Bone marrow (tissue), 2 donors: ENCODE measurements around the gene CT45A9.
"Not testable (repeated sequence)": the region's sequence is repeated elsewhere in the genome, so short reads cannot be mapped to it uniquely, and the experiment has no call there.

Source experiments
- DNase-seq, 2 donors: peaks; one replicate each; lab custom pipeline; 2025; lab: John Stamatoyannopoulos, UW

CT45A9 gene, protein sequence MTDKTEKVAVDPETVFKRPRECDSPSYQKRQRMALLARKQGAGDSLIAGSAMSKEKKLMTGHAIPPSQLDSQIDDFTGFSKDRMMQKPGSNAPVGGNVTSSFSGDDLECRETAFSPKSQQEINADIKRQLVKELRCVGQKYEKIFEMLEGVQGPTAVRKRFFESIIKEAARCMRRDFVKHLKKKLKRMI

DNA sequence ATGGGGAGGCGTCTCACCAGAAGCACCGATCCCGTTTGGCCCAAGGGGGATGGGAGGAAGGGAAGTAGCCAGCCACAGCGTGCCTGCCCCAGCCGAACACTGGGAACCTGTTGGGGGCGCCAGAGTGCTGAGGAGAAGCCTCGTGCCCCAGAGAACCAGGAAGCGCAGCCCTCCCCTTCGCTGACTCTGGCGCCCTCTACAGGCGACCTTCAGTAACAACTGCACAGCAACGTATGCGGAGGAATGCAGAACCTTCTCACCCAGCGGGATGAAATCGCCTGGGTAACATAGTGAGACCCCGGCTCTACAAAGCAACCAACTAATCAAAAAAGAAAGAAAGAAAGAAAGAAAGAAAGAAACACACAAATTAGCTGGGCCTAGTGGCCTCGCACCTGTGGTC, at the start of gene CT45A9:
Gene CT45A9, minus strand, starts transcription at position 101 of the 400 bp plus-strand sequence. CDS start 3,751 bp downstream, outside the sequence.
- not testable (repeated sequence) for DNase-seq

DNA sequence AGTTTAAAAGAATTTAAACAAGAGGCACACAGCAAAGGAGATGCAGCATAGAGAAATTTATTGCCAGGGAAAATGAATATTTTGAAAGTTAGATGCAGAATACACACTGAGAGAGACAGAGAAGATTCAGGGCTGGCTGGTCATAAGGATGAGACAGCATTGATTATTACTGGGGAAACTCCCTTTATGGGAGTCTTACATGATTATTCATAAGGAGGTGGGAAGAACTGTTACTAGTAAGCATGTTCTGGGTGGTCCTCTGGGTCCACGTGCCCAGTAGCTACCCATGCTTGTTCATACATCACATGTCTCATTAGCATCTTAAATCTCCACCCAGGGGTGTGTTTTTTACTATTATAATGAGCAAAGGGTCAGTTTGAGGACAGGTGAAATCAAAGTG, 48.9 kb upstream of the CT45A9 start:
- not testable (repeated sequence) for DNase-seq

DNA sequence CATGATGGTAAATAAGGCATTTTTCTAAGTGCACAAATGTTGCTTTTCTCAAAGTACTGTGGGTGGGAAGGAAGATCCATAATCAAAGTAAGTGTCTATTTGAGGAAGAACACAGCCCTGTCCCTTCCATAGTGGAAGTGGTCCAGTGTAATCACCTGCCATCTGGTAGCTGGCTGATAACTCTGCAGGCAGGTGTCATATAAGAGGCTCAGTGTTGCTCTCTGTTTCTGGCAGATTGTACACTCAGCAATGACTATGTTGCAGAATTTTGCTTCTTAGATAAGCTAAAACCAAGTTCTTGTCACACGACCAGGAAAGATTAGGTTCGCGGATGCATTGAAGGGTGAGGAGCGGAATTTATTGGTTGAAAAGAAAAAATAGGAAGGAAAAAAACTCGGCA, 42.8 kb upstream of the CT45A9 start:
- no peak for DNase-seq

DNA sequence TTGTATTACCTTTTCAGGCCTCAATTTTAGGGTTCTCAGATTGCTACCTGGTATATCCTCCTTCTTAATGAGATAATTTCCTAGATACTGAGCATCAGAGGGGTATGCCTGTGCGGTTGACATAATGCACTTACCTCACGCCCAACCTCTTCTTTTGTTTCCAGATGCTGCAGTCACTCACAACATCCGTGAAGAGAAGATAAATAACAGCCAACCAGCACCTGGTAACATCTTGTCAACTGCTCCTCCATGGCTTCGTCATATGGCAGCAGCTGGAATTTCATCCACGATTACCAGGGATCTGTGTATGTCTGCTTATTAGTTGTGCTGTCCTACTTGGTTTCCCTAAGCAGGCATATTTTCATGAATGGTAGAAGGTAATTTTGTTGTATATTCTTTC, 38.6 kb upstream of the CT45A9 start:
- no peak for DNase-seq

DNA sequence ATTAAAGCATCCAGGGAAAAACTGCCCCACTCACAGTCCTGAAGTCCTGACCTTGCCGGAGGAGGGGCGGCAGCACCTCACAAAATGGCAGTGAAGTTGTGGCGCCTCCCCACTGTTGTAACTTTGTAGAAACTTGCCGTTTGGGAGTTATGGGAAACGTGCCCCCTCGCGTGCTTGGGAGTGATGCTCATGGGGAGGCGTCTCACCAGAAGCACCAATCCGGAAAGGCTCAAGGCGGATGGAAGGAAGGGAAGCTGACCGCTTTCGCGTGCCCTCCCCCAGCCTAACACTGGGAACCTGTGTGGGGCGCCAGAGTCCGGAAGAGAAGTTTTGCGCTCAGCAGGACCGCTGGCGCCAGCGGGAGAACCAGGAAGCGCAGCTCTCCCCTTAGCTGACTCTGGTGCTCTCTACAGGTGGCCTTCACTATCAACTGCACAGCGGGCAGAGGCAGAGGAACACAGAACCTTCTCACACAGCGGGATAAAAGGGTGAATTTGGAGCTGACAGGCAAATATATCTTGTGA, 21.7 kb upstream of the CT45A9 start, which contains the start of the genes CT45A10 and SAGE1:
Gene CT45A10, minus strand, starts transcription at position 151 of the 524 bp plus-strand sequence. CDS start 8,100 bp downstream, outside the sequence.
Gene SAGE1, plus strand, starts transcription at position 423 of the 524 bp plus-strand sequence. CDS start 2,527 bp downstream, outside the sequence.
- no peak for DNase-seq

DNA sequence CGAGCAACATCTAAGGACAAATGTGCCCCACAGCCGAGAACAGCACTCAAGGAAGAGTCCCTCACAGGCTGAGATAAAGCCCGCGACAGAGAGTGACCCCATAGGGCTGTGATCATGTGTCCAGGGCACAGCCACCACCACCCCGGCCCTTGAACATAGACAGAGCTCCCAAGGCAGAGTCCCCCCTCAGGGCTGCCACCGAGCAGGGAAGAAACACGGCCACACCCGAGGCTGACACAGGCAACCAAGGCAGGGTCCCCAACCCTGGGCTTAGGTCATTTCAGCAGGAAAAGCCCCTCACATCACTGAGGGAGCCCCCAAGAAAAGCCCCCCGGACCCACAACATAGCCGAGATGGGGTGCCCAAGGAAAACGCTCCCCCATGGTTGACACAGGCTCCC, 21.2 kb upstream of the CT45A9 start:
- DNase-seq: no peak

DNA sequence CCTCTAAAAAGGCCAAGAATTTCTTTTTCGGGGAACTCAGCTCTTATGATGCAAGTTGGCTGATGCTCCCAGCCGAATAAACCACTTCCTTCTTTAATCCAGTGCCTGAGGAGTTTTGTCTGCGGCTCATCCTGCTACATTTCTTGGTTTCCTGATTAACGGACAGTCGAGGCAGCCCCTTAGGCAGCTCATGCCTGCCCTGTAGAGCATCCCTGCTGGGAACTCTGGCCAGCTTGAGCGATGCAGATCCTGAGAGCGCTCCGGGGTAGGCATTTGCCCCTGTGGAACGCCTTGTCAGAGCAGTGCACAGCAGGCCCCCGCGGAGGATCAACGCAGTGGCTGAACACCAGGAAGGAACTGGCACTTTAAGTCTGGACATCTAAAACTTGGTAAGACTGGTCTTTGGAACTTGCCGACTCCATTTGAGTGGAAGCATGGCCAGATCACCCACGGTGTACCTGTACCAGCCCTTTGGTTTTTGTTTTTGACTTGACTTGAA, 18.5 kb upstream of the CT45A9 start:
- DNase-seq: no peak

DNA sequence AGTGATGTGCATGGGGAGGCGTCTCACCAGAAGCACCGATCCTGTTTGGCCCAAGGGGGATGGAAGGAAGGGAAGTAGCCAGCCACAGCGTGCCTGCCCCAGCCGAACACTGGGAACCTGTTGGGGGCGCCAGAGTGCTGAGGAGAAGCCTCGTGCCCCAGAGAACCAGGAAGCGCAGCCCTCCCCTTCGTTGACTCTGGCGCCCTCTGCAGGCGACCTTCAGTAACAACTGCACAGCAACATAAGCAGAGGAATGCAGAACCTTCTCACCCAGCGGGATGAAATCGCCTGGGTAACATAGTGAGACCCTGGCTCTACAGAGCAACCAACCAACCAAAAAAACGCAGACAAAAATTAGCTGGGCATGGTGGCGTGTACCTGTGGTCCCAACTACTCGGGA, 17.4 kb upstream of the CT45A9 start:
- not testable (repeated sequence) for DNase-seq

DNA sequence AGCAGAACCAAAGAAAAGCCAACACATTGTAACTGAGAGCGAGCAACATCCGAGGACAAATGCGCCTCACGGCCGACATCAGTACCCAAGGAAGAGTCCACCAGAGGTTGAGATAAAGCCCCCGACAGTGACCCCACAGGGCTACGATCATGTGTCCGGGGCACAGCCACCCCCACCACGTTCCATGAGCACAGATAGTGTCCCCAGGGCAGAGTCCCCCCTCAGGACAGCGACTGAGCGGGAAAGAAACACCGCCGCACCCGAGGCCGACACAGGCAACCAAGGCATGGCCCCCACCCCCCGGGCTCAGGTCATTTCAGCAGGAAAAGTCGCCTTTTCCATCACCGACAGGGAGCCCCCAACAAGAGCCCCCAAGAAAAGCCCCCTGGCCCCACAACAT, 16.6 kb upstream of the CT45A9 start:
- DNase-seq: not testable (repeated sequence)

DNA sequence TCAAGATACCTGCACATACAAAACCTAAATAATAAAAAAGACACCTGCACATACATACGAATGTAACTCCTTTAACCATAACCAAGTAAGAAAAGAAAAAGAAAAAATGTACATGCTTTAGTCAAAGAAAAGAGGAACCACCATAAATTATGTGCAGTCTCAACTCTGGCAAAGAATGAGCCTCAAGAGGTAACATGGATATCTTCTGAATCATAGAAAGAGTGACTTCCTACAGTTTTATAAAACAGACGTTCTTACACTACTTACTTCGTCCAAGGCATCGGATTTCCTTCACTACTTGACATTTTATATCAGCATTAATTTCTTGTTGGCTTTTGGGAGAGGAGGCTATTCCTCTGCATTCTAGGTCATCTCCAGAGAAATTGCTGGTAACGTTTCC, 11.1 kb upstream of the CT45A9 start:
- DNase-seq: not testable (repeated sequence)

DNA sequence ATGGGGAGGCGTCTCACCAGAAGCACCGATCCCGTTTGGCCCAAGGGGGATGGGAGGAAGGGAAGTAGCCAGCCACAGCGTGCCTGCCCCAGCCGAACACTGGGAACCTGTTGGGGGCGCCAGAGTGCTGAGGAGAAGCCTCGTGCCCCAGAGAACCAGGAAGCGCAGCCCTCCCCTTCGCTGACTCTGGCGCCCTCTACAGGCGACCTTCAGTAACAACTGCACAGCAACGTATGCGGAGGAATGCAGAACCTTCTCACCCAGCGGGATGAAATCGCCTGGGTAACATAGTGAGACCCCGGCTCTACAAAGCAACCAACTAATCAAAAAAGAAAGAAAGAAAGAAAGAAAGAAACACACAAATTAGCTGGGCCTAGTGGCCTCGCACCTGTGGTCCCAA, 17.2 kb downstream of the CT45A9 start, which contains the start of gene CT45A8:
Gene CT45A8, minus strand, starts transcription at position 101 of the 400 bp plus-strand sequence. CDS start 3,755 bp downstream, outside the sequence.
- DNase-seq: not testable (repeated sequence)

DNA sequence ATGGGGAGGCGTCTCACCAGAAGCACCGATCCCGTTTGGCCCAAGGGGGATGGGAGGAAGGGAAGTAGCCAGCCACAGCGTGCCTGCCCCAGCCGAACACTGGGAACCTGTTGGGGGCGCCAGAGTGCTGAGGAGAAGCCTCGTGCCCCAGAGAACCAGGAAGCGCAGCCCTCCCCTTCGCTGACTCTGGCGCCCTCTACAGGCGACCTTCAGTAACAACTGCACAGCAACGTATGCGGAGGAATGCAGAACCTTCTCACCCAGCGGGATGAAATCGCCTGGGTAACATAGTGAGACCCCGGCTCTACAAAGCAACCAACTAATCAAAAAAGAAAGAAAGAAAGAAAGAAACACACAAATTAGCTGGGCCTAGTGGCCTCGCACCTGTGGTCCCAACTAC, 34.4 kb downstream of the CT45A9 start, which contains the start of gene CT45A7:
Gene CT45A7, minus strand, starts transcription at position 101 of the 400 bp plus-strand sequence. CDS start 3,747 bp downstream, outside the sequence.
- not testable (repeated sequence) for DNase-seq

DNA sequence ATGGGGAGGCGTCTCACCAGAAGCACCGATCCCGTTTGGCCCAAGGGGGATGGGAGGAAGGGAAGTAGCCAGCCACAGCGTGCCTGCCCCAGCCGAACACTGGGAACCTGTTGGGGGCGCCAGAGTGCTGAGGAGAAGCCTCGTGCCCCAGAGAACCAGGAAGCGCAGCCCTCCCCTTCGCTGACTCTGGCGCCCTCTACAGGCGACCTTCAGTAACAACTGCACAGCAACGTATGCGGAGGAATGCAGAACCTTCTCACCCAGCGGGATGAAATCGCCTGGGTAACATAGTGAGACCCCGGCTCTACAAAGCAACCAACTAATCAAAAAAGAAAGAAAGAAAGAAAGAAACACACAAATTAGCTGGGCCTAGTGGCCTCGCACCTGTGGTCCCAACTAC, 51.7 kb downstream of the CT45A9 start, which contains the start of gene CT45A2:
Gene CT45A2, minus strand, starts transcription at position 101 of the 400 bp plus-strand sequence. CDS start 3,747 bp downstream, outside the sequence.
- not testable (repeated sequence) for DNase-seq
